ENCODE measurements around the gene CDV3. TPM values are rescaled to one million over a fixed set of nuclear protein-coding genes. Genes with fewer than 3 reads are reported as not detected.
"Not testable (repeated sequence)": the region's sequence is repeated elsewhere in the genome, so short reads cannot be mapped to it uniquely, and the experiment has no call there.

CDV3 gene
- total RNA-seq, 1 donor from 2014 or later, result 144 TPM

DNA sequence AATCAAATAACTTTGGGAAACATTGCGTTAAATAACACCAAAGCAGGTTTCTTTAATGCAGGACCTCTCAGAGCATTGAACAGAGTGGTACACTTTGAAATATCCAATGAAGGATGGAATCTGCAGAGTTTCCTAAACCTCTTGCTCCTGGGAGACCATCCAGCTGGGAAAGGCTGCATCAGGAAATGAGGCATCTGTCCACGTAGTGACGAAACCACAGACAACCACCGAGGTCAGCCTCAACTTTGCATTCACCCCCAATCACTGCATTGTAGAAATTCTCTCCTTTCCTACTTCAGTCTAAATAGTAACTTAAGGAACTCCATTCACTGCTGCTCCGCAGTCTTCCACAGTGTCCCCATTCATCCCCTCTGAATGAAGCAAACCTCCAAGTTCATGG lies 41.5 kb upstream of the CDV3 start:
- H3K27me3 Mint-ChIP-seq (ENCODE audit: unreplicated experiment), result no peaks in the 10 kb centered on the region
- no peak for DNase-seq (ENCODE audit: low spot score)
- H3K9me3 Mint-ChIP-seq (ENCODE audit: unreplicated experiment), result no peaks in the 10 kb centered on the region
- H3K4me1 Mint-ChIP-seq (ENCODE audit: unreplicated experiment), result no peaks in the 10 kb centered on the region
- H3K27ac Mint-ChIP-seq (ENCODE audit: unreplicated experiment), result no peak overlapping the region
- TF ChIP-seq, protein P1, sequence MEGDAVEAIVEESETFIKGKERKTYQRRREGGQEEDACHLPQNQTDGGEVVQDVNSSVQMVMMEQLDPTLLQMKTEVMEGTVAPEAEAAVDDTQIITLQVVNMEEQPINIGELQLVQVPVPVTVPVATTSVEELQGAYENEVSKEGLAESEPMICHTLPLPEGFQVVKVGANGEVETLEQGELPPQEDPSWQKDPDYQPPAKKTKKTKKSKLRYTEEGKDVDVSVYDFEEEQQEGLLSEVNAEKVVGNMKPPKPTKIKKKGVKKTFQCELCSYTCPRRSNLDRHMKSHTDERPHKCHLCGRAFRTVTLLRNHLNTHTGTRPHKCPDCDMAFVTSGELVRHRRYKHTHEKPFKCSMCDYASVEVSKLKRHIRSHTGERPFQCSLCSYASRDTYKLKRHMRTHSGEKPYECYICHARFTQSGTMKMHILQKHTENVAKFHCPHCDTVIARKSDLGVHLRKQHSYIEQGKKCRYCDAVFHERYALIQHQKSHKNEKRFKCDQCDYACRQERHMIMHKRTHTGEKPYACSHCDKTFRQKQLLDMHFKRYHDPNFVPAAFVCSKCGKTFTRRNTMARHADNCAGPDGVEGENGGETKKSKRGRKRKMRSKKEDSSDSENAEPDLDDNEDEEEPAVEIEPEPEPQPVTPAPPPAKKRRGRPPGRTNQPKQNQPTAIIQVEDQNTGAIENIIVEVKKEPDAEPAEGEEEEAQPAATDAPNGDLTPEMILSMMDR (IDR thresholded peaks at IDR 0.05; ENCODE audit: unreplicated experiment), result no peak
- H3K4me3 Mint-ChIP-seq (ENCODE audit: unreplicated experiment), result no peak overlapping the region
- H3K36me3 Mint-ChIP-seq (ENCODE audit: low read depth, unreplicated experiment), result peaks cover 5% of the 10 kb centered on the region

DNA sequence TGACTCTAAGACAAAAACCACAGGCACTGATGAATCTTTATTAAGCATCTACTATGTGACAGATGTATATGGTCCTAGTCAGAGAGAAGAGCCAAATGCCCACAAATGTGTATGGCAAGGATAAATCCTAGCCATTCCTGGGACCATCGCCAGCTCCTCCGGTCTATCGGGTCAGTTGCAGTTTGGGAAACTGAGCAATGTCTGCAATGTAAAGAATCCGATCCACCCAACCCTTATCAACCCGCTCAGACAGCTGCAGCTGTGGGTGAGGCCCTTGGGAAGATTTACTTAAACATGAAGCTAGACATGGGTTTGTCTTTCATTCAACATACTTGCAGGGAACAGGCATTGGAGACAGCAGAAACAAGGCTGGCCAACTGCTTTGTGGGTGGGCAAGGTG lies 40.5 kb upstream of the CDV3 start:
- no peak for DNase-seq (ENCODE audit: low spot score)
- H3K9me3 Mint-ChIP-seq (ENCODE audit: unreplicated experiment), result no peaks in the 10 kb centered on the region
- no peaks in the 10 kb centered on the region for H3K27me3 Mint-ChIP-seq (ENCODE audit: unreplicated experiment)
- TF ChIP-seq, protein P1 (IDR thresholded peaks at IDR 0.05; ENCODE audit: unreplicated experiment), result no peak
- H3K36me3 Mint-ChIP-seq (ENCODE audit: low read depth, unreplicated experiment), result peaks cover 5% of the 10 kb centered on the region
- H3K27ac Mint-ChIP-seq (ENCODE audit: unreplicated experiment), result no peak overlapping the region
- H3K4me3 Mint-ChIP-seq (ENCODE audit: unreplicated experiment), result no peak overlapping the region
- H3K4me1 Mint-ChIP-seq (ENCODE audit: unreplicated experiment), result no peaks in the 10 kb centered on the region

DNA sequence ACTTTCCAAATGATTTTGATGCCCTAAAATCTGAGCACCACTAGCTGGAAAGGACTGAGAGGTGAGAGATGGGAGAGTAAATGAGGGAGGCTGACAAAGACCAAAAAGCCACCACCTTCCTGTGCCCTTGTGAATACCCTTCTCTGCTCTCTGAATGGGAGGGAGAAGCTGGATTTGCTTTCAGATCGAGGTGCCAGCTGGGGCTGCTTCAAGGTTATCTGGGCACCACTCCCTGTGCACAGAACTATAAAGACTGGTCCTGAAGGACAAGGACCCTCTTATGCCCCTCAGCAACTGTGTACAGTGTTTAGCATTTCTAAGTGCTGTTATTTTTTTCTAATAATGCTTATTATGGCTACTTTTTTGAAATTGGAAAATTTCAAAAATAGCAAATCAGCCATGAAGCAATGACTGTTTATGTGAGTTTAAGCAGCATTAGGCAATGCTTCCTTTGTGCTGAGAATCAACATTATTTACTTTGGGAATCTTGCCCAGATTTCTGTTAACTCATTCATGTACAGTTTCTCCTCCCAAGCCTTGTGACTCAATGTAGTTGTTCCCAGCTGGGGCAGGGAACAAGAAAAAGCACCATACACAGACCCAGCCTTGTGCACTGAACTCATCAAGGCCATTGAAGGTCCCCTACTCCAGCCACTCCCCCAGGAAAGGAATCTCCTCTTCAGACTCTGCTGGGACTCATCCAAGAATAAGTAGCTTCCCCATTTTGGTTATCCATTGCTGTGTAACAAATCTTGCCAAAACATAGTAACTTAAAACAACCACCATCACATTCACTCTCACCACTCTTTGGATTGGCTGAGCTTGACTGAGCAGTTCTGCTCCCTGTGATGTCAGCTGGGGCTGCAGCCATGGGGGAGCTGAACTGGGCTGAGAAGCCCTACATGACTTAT lies 37.3 kb upstream of the CDV3 start:
- H3K27ac Mint-ChIP-seq (ENCODE audit: unreplicated experiment), result no peak overlapping the region
- no peaks in the 10 kb centered on the region for H3K9me3 Mint-ChIP-seq (ENCODE audit: unreplicated experiment)
- H3K27me3 Mint-ChIP-seq (ENCODE audit: unreplicated experiment), result no peaks in the 10 kb centered on the region
- TF ChIP-seq, protein P1 (IDR thresholded peaks at IDR 0.05; ENCODE audit: unreplicated experiment), result no peak
- H3K4me3 Mint-ChIP-seq (ENCODE audit: unreplicated experiment), result no peak overlapping the region
- no peak for DNase-seq (ENCODE audit: low spot score)
- H3K36me3 Mint-ChIP-seq (ENCODE audit: low read depth, unreplicated experiment), result no peaks in the 10 kb centered on the region
- H3K4me1 Mint-ChIP-seq (ENCODE audit: unreplicated experiment), result no peaks in the 10 kb centered on the region

DNA sequence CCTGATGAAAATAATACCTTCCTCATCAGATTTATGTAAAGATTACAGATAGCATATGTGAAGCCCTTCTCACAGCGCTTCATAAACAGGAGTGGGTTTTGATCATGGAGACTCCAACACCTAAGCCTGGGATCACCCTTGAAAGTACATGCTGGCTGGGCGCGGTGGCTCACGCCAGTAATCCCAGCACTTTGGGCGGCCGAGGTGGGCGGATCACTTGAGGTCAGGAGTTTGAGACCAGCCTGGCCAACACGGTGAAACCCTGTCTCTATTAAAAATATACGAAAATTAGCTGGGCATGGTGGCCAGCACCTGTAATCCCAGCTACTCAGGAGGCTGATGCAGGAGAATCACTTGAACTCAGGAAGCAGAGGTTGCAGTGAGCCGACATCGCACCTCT lies 36.4 kb upstream of the CDV3 start:
- H3K36me3 Mint-ChIP-seq (ENCODE audit: low read depth, unreplicated experiment); H3K27ac Mint-ChIP-seq (ENCODE audit: unreplicated experiment); H3K27me3 Mint-ChIP-seq (ENCODE audit: unreplicated experiment); H3K4me1 Mint-ChIP-seq (ENCODE audit: unreplicated experiment); DNase-seq (ENCODE audit: low spot score); H3K4me3 Mint-ChIP-seq (ENCODE audit: unreplicated experiment); H3K9me3 Mint-ChIP-seq (ENCODE audit: unreplicated experiment): not testable (repeated sequence)

DNA sequence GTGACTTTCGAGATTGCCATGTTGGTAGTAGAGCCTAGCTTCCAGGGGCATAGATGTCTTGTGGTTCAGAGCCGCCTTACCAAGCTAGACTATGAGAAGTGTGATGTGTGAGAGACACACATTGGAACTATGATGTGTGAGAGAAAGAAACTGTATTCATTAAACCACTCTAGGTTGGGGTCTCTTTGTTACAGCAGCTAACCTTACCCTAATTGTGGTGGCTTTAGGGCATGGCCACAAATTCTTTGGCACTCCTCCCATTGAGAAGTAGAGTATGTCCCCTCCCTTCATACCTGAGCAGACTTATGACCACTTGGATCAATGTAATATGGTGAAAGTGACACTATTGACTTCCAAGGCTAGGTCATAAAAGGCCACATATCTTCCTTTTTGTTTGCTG lies 35.3 kb upstream of the CDV3 start:
- Mint-ChIP-seq H3K27ac (ENCODE audit: unreplicated experiment) (no peak overlapping the region), H3K4me1 (ENCODE audit: unreplicated experiment) (no peaks in the 10 kb centered on the region), H3K9me3 (ENCODE audit: unreplicated experiment) (no peaks in the 10 kb centered on the region), H3K4me3 (ENCODE audit: unreplicated experiment) (no peak overlapping the region), H3K27me3 (ENCODE audit: unreplicated experiment) (no peaks in the 10 kb centered on the region), H3K36me3 (ENCODE audit: low read depth, unreplicated experiment) (no peaks in the 10 kb centered on the region)
- TF ChIP-seq, protein P1 (IDR thresholded peaks at IDR 0.05; ENCODE audit: unreplicated experiment), result no peak
- no peak for DNase-seq (ENCODE audit: low spot score)

All from endothelial cell (in vitro differentiated cells).